ENCODE data around the gene LPGAT1.
"Not testable (repeated sequence)": the region's sequence is repeated elsewhere in the genome, so short reads cannot be mapped to it uniquely, and the experiment has no call there.

The LPGAT1 gene

DNA sequence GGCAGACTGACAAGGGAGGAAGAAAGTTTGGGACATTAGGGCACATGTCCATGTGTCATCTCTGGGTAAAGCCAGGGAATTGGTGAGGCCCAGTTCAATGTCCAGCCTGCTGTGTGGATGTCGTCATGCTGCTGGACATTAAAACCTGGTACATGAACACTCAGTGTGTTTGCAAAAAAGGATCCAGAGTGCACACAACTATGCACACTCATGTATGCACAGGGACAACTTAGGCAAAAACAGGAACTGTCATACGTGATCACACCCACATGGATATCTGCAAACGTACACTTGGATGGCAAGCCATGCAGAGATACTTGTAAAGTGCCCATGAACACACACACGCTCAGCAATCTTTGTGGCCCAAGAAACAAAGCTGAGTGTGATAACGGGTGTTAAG is 107.3 kb downstream of the LPGAT1 start:
- TF ChIP-seq, protein P1, sequence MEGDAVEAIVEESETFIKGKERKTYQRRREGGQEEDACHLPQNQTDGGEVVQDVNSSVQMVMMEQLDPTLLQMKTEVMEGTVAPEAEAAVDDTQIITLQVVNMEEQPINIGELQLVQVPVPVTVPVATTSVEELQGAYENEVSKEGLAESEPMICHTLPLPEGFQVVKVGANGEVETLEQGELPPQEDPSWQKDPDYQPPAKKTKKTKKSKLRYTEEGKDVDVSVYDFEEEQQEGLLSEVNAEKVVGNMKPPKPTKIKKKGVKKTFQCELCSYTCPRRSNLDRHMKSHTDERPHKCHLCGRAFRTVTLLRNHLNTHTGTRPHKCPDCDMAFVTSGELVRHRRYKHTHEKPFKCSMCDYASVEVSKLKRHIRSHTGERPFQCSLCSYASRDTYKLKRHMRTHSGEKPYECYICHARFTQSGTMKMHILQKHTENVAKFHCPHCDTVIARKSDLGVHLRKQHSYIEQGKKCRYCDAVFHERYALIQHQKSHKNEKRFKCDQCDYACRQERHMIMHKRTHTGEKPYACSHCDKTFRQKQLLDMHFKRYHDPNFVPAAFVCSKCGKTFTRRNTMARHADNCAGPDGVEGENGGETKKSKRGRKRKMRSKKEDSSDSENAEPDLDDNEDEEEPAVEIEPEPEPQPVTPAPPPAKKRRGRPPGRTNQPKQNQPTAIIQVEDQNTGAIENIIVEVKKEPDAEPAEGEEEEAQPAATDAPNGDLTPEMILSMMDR (IDR thresholded peaks at IDR 0.05; ENCODE audit: low read depth, low read length, missing control alignments), result no peak
- DNase-seq (ENCODE audit: extremely low read depth, low read depth), result no peak
- no peak overlapping the region for H3K4me3 ChIP-seq (replicated peaks; ENCODE audit: low read depth, low read length)

DNA sequence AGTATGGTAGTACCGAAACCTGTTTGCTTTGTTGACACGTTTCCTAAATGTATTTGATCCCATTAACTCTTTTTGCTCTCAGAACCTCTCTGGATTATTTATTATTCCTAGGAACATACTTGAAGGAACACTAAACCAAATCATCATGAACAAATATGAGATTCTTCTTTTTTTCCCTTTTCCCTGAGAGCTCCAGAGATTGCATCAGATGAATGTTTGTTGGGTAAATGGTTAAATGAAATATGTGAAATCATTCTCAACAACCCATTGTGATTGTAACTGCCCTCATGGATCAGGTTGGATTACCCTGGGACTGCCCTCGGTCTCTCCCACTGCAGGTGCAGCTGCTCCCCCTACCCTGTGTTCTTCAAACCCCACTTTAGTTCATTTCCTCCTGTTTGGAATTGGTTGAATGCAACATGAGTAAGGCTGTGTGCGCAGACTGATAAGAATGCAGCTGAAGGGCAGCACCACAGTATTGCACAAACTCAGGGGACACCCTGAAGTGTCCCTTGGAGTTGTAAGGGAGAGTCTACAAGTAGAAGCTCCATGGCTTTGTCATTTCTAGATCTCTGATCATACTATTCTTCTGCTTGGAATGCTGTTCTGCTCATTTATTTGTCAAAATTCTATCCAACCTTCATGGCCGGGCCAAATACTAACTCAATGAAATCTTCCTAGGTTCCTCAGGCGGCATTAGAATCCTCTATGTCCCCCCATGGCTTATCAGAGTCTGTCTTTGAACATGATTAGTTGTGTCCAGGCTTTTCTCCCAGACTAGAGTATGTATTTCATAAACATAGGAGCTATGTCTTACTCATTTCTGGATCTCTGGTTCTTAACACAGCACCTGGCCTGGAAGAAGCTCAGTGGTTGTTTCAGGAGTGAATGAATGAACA is 108.0 kb downstream of the LPGAT1 start:
- H3K4me3 ChIP-seq (replicated peaks; ENCODE audit: low read depth, low read length), result no peak overlapping the region
- DNase-seq (ENCODE audit: extremely low read depth, low read depth), result no peak
- TF ChIP-seq, protein P1 (IDR thresholded peaks at IDR 0.05; ENCODE audit: low read depth, low read length, missing control alignments), result no peak

DNA sequence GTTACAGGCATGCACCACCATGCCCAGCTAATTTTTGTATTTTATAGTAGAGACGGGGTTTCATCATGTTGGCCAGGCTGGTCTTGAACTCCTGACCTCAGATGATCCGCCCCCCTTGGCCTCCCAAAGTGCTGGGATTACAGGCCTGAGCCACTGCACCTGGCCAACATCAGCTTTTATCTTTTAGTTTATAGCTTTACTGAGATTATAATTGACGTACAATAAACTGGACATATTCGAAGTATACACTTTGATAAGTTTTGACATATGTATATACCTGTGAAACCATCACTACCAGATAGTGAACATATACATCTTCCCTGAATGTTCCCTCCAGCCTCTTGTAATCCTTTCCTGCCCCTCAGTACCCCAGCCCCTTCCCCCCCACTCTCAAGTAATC is 114.0 kb downstream of the LPGAT1 start:
- H3K4me3 ChIP-seq (replicated peaks; ENCODE audit: low read depth, low read length); DNase-seq (ENCODE audit: extremely low read depth, low read depth): not testable (repeated sequence)

- TF ChIP-seq, protein P1 (IDR thresholded peaks at IDR 0.05; ENCODE audit: low read depth, low read length, missing control alignments), result no peak
- no peak for DNase-seq (ENCODE audit: extremely low read depth, low read depth)
- no peak overlapping the region for H3K4me3 ChIP-seq (replicated peaks; ENCODE audit: low read depth, low read length)
Observed at GRCh38 chr1:211715971-211716370, 114.6 kb downstream of the LPGAT1 start.

DNA sequence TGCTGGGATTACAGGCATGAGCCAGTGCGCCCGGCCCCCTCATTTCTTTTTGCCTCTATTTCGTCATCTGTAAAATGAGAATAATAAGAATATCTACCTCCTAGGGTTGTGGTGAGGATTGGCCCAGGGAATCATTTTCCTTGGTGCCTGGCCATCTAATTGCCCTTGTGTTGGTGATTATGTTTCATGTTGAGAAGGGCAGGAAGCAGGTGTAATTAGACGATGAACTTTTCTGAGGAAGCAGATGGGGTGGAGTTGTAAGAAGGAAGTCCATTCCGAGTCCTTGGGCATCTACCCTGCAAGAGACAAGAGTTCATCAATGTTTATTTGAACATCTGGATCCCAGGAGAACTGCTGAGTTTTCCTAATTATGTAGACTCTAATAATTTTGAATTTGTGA is 116.4 kb downstream of the LPGAT1 start:
- no peak for DNase-seq (ENCODE audit: extremely low read depth, low read depth)

DNA sequence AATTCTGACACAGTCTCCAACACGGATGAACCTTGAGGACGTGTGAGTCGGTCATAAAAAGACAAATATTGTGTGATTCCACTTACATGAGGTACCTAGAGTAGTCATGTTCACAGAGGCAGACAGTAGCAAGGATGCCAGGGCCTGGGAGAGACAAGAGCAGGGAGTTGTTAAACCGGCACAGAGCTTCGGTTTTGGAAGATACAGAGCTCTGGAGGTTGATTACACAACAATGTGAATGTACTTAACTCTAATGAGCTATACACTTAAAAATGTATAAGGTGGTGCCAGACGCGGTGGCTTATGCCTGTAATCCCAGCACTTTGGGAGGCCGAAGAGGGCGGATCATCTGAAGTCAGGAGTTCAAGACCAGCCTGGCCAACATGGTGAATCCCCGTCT is 117.3 kb downstream of the LPGAT1 start:
- DNase-seq (ENCODE audit: extremely low read depth, low read depth), result no peak
- TF ChIP-seq, protein P1 (IDR thresholded peaks at IDR 0.05; ENCODE audit: low read depth, low read length, missing control alignments), result no peak
- no peak overlapping the region for H3K4me3 ChIP-seq (replicated peaks; ENCODE audit: low read depth, low read length)

More for the DNA sequence above, 116.4 kb downstream of the LPGAT1 start:
- TF ChIP-seq, protein P1 (IDR thresholded peaks at IDR 0.05; ENCODE audit: low read depth, low read length, missing control alignments), result no peak
- no peak overlapping the region for H3K4me3 ChIP-seq (replicated peaks; ENCODE audit: low read depth, low read length)

DNA sequence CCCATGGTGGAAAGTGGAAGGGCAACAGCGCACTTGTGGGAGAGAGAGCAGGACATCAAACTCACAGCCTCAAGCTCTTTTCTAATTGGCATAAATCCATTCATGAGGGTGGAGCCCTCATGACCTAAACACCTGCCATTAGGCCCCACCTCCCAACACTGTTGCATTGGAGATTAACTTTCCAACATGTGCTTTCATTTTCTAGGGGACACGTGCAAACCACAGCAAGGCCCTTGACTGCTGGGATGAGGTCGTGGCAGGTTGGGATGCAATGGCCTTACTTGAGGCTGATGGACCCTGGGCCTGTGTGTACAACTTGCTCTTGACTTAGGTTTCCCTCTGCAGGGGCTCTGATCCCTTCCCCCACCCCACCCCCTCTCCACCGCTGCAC is 119.3 kb downstream of the LPGAT1 start:
- no peak for DNase-seq (ENCODE audit: extremely low read depth, low read depth)
- no peak overlapping the region for H3K4me3 ChIP-seq (replicated peaks; ENCODE audit: low read depth, low read length)
- TF ChIP-seq, protein P1 (IDR thresholded peaks at IDR 0.05; ENCODE audit: low read depth, low read length, missing control alignments), result no peak

All from HFF-Myc (cell line).